Right lobe of liver (tissue), 6 donors: ENCODE measurements around the gene FEM1C. TPM values are rescaled to one million over a fixed set of nuclear protein-coding genes. Genes with fewer than 3 reads are reported as not detected.

Experiments
- ATAC-seq, 4 donors: fragments of 200-7000 bp; cut with Tn5 transposase; one replicate each; pipeline ENCODE4 v1.9.1; 2020; ENCODE audit warnings: mild to moderate bottlenecking in 4 of 4, moderate library complexity in 4 of 4
- DNase-seq, 3 donors: peaks; one replicate each; pipeline ENCODE4 v3.0.0-alpha.2; 2020
- H3K27ac ChIP-seq, 3 donors: fragments of 200-600 bp; one replicate each; pipeline ENCODE4 v1.8.0; 2022
- H3K27me3 ChIP-seq, 2 donors: fragments of 200-600 bp; one replicate each; pipeline ENCODE4 v1.8.0; 2022
- H3K36me3 ChIP-seq, 4 donors: fragments of 200-600 bp; sonication (generic) in 1 of 4; one replicate each; pipeline versions ENCODE4 v1.5.1 to v1.8.0; 2017 to 2022; ENCODE audit warnings: control low read depth in 1 of 4
- H3K4me1 ChIP-seq, 4 donors: fragments of 200-600 bp; sonication (generic) in 1 of 4; one replicate each; pipeline versions ENCODE4 v1.5.1 to v1.8.0; 2017 to 2022; ENCODE audit warnings: control low read depth in 1 of 4
- H3K4me3 ChIP-seq, 3 donors: fragments of 200-600 bp; one replicate each; pipeline ENCODE4 v1.8.0; 2022
- H3K9me3 ChIP-seq, 4 donors: fragments of 200-600 bp; sonication (generic) in 1 of 4; one replicate each; pipeline versions ENCODE4 v1.5.1 to v1.8.0; 2017 to 2022; ENCODE audit warnings: control low read depth in 1 of 4
- CTCF ChIP-seq, 4 donors: fragments of 200-600 bp in 3 of 4; fragments of 450-650 bp in 1 of 4; IDR thresholded peaks; one replicate each; pipeline versions ENCODE4 v1.5.1 to v1.8.0; 2016 to 2022; ENCODE audit warnings: antibody characterized with exemption in 4 of 4, mild to moderate bottlenecking in 2 of 4
- POLR2A ChIP-seq: fragments of 450-650 bp; IDR thresholded peaks from one replicate; pipeline ENCODE4 v1.6.1; 2017; ENCODE audit warnings: antibody characterized with exemption, mild to moderate bottlenecking
- WGBS: methylation state at CpG from one replicate; pipeline ENCODE4 v1.1.6; 2018; ENCODE audit warnings: low coverage, low lambda C conversion rate; ENCODE audit not compliant: insufficient coverage; ENCODE audit errors: missing lambda C conversion rate; 5-methylcytosine and 5-hydroxymethylcytosine counted together
- intact Hi-C, 2 donors: fragments of 100-400 bp; cut with DNase I; formaldehyde crosslinking; loops; one replicate each; pipeline versions ENCODE4 v1.11.2 to v1.14.1; 2022
- total RNA-seq, 6 experiments: library from RNA; depleted of rRNA in 2 of 6; stranded (reverse); fragments of >200 nt in 2 of 6; fragmentation: NEBNext Ultra II Directional in 3 of 6; extraction: Animal tissue kit (Norgen Biotek cat#: 25700) in 3 of 6; gene quantifications; one replicate each; pipeline versions ENCODE4 v1.1.0 to v1.2.4, GENCODE V29; 2016 to 2023
- donor health status: DM: no; HTN: yes; CAD: no.
- donor health status: DM: no; HTN: no; CAD: no.
- donor health status: DM: no; HTN: no; CAD: no.
- donor health status: DM: no; HTN: yes; CAD: no.
- donor health status: DM: no; HTN: yes; CAD: no.

The FEM1C gene
- total RNA-seq, 6 experiments from 2014 or later = 8.7 to 12.2 (median 11.0) TPM

- TF ChIP-seq POLR2A (no peak), CTCF (IDR thresholded peaks at IDR 0.05) (no peak)
- H3K4me1 ChIP-seq = no peaks in the 10 kb centered on the region
- H3K27ac ChIP-seq = no peak overlapping the region
- ATAC-seq (no peak), DNase-seq (no peak)
- no peaks in the 10 kb centered on the region for H3K27me3 ChIP-seq
- H3K9me3 ChIP-seq = no peaks in the 10 kb centered on the region
- no peak overlapping the region for H3K4me3 ChIP-seq
- intact Hi-C loops = no loop called here
- no peaks in the 10 kb centered on the region for H3K36me3 ChIP-seq
Observed at GRCh38 chr5:115500225-115500624, 44.4 kb downstream of the FEM1C start.

GRCh38 chr5:115496936-115497576, 47.5 kb downstream of the FEM1C start:
- no peak for ATAC-seq
- Histone ChIP-seq H3K4me1 (no peaks in the 10 kb centered on the region), H3K4me3 (no peak overlapping the region), H3K9me3 (no peaks in the 10 kb centered on the region), H3K36me3 (no peaks in the 10 kb centered on the region), H3K27me3 (no peaks in the 10 kb centered on the region), H3K27ac (no peak overlapping the region)
- no peak for TF ChIP-seq POLR2A
- TF ChIP-seq CTCF (IDR thresholded peaks at IDR 0.05) = no peak
- no peak for DNase-seq
- WGBS = 53% methylated on average over 5 of the region's 5 CpGs
- intact Hi-C loops = no loop called here

- Histone ChIP-seq H3K27me3 (no peaks in the 10 kb centered on the region), H3K36me3 (no peaks in the 10 kb centered on the region), H3K9me3 (no peaks in the 10 kb centered on the region), H3K4me1 (no peaks in the 10 kb centered on the region), H3K27ac (no peak overlapping the region), H3K4me3 (no peak overlapping the region)
- TF ChIP-seq CTCF (IDR thresholded peaks at IDR 0.05) (no peak), POLR2A (no peak)
- WGBS = 56% methylated on average over 5 of the region's 6 CpGs
- DNase-seq = no peak
- no peak for ATAC-seq
- intact Hi-C loops = no loop called here
Observed at GRCh38 chr5:115494570-115495289, 49.8 kb downstream of the FEM1C start.

GRCh38 chr5:115490596-115490995, 54.0 kb downstream of the FEM1C start:
- ATAC-seq (no peak), DNase-seq (no peak)
- 75% methylated on average over 2 of the region's 2 CpGs for WGBS
- Histone ChIP-seq H3K4me1 (no peaks in the 10 kb centered on the region), H3K36me3 (no peaks in the 10 kb centered on the region), H3K4me3 (no peak overlapping the region), H3K9me3 (no peaks in the 10 kb centered on the region), H3K27ac (no peak overlapping the region), H3K27me3 (no peaks in the 10 kb centered on the region)
- TF ChIP-seq CTCF (IDR thresholded peaks at IDR 0.05) (no peak), POLR2A (no peak)
- intact Hi-C loops = no loop called here
